ENCODE measurements around the gene EPHA7.

The EPHA7 gene

DNA sequence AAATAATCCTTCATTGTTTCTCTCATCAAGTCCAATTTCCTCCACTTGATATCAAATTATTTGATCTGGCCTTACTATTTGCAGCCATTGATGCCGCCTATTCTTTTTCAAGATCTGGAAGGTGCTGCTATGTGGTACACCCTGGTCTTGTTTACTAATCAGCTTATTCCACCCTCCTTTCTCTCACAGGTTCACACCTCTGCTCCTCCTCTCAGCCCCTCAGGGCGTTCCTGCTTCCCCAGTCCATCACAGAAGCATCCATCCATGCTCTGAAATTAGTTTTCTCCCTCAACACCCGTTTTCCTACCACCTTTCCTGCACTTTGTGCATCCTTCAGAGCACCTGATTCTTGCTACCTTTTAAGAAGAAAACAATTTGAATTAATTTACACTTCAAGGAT lies 183.6 kb downstream of the EPHA7 start:
- no peak overlapping the region for H3K4me3 ChIP-seq (ENCODE audit: low read depth, low read length)
- DNase-seq (ENCODE audit: low read depth, low spot score): no peak
- in situ Hi-C loops (cut with HindIII; ENCODE audit: low sequenced_read_pairs): no loop called here
- TF ChIP-seq, protein P1, sequence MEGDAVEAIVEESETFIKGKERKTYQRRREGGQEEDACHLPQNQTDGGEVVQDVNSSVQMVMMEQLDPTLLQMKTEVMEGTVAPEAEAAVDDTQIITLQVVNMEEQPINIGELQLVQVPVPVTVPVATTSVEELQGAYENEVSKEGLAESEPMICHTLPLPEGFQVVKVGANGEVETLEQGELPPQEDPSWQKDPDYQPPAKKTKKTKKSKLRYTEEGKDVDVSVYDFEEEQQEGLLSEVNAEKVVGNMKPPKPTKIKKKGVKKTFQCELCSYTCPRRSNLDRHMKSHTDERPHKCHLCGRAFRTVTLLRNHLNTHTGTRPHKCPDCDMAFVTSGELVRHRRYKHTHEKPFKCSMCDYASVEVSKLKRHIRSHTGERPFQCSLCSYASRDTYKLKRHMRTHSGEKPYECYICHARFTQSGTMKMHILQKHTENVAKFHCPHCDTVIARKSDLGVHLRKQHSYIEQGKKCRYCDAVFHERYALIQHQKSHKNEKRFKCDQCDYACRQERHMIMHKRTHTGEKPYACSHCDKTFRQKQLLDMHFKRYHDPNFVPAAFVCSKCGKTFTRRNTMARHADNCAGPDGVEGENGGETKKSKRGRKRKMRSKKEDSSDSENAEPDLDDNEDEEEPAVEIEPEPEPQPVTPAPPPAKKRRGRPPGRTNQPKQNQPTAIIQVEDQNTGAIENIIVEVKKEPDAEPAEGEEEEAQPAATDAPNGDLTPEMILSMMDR (IDR thresholded peaks at IDR 0.05; ENCODE audit: low read depth, low read length): no peak

DNA sequence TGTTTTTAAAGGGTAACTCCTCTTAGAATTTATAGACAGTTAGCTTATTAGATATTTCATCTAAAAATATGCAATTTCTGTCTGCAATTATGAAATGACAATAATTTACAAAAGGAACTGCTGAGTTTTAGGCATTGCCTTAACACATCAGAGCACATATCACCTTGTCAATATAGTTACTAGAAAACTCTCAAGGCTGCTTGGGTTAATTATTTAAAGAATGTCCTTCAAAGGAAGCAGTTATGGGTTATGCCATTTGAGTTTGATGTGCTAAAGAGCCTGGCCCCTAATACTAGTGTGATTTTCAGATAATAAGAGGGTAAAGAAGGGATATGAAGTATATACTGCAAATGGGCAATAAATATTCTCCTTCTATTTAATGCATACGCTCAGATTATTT lies 192.5 kb downstream of the EPHA7 start:
- H3K4me3 ChIP-seq (ENCODE audit: low read depth, low read length): no peak overlapping the region
- TF ChIP-seq, protein P1 (IDR thresholded peaks at IDR 0.05; ENCODE audit: low read depth, low read length): no peak
- in situ Hi-C loops (cut with HindIII; ENCODE audit: low sequenced_read_pairs): no loop called here
- no peak for DNase-seq (ENCODE audit: low read depth, low spot score)

DNA sequence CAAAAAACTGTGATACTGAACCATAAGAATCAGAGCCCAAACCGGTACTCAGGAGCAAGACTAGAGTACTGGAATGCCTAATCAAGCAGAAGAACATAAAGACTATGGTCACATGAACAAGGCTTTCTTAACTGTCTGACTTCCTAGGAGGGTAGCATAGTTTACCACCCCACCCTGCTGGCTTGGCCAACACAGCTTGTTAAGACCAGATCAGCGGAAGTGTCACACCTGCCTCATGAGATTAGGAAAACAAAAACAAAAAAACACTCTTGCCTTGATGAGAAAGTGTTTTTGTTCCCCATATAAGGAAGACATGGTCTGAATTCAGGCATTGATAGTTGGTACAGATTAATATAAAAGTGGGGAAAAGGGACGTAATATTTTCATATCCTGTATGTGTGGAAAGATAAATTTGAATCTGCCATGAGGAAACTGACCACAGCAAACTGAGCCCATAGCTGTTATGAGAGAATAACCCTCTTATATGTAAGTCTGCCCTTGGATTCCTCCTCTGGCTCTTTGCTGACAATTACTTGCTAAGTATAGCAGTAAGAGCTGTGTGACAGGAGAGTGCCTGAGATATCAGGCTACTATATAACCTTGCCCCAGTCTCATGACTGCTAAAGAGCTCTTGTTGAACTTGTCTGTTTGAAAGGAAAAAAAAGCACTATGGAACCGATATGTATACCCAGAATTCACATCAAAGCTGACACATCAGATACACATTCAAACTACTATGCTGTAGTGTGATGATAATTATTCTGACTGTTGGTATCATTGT lies 197.1 kb downstream of the EPHA7 start:
- TF ChIP-seq, protein P1 (IDR thresholded peaks at IDR 0.05; ENCODE audit: low read depth, low read length): no peak
- in situ Hi-C loops (cut with HindIII; ENCODE audit: low sequenced_read_pairs): no loop called here
- DNase-seq (ENCODE audit: low read depth, low spot score): no peak
- no peak overlapping the region for H3K4me3 ChIP-seq (ENCODE audit: low read depth, low read length)

DNA sequence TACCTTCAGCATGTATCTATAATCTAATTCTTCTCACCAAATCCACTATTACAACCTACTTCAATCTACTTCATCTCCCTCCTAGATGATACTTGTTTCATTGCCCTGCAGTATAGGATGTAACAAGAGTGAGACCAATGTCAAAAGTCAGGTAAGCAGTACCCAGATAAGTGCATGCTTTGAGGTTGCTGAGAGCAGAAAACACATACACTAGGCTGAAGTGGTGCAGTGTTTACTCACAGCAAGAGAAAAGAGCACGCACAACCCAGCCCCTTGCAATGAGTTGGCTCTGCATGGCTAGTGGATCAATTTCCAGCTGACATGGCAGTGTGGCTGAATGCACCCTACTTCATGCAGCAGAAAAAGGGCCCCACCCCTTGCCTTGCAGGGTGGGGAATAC lies 199.9 kb downstream of the EPHA7 start:
- in situ Hi-C loops (cut with HindIII; ENCODE audit: low sequenced_read_pairs): no loop called here
- TF ChIP-seq, protein P1 (IDR thresholded peaks at IDR 0.05; ENCODE audit: low read depth, low read length): no peak
- DNase-seq (ENCODE audit: low read depth, low spot score): no peak
- no peak overlapping the region for H3K4me3 ChIP-seq (ENCODE audit: low read depth, low read length)

DNA sequence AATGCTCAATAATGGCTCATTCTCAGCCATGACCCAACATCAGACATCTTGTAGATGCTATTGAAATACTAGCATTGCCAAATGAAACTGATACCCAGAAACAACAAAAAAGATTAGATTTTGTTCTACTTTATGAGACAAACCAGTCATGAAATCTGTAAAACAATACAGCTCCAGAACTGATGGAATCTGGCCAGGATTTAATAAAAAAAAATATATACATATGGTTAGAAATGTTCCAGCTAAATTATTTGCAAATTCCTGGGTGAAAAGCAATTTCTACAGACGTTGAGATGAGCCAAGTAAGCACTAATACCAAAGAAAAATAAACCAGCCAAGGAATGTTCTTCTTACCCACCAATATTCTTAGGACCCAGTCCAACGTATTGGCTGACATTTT lies 201.3 kb downstream of the EPHA7 start:
- in situ Hi-C loops (cut with HindIII; ENCODE audit: low sequenced_read_pairs): no loop called here
- no peak overlapping the region for H3K4me3 ChIP-seq (ENCODE audit: low read depth, low read length)
- TF ChIP-seq, protein P1 (IDR thresholded peaks at IDR 0.05; ENCODE audit: low read depth, low read length): no peak
- no peak for DNase-seq (ENCODE audit: low read depth, low spot score)

DNA sequence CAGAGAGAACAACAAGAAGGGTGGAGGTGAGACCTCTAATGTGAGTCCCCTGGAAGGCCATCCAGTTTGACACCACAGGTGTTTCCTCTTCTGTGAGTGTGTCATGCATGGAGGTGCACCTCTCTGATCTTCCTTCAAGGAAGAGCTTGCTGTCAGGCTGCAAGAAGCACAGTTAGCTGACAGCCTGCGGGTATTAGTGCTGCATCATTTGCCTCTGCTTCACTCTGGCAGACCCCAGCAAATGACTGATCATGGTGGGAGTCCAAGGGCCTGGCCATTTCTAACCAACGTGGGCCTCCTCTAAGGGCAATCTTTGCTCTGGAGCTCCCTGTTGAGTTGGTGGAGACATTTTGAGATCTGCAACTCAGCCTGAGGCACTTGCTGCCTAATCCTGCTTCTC lies 206.3 kb downstream of the EPHA7 start:
- in situ Hi-C loops (cut with HindIII; ENCODE audit: low sequenced_read_pairs): no loop called here
- DNase-seq (ENCODE audit: low read depth, low spot score): no peak
- H3K4me3 ChIP-seq (ENCODE audit: low read depth, low read length): no peak overlapping the region
- TF ChIP-seq, protein P1 (IDR thresholded peaks at IDR 0.05; ENCODE audit: low read depth, low read length): no peak

Measured in astrocyte of the spinal cord (primary cell).